Liver (tissue), 9 donors: Measurements from ENCODE around the gene FLYWCH2. TPM values are rescaled to one million over a fixed set of nuclear protein-coding genes. Genes with fewer than 3 reads are reported as not detected.
A peak's percentile ranks its signal among the peaks of the same experiment; 100 is the strongest.

Experiments
- DNase-seq: peaks from one replicate; pipeline ENCODE4 v3.0.0-alpha.2; 2017; ENCODE audit warnings: low spot score
- H3K27ac ChIP-seq, 2 donors: one replicate each; pipeline ENCODE4 v1.7.0; 2013; ENCODE audit warnings: inconsistent platforms in 2 of 2, low read length in 2 of 2, control low read depth in 1 of 2, low read depth in 1 of 2, mild to moderate bottlenecking in 1 of 2
- H3K27me3 ChIP-seq, 4 donors: one replicate each; pipeline versions ENCODE4 v1.6.1 to v1.7.0; 2013; ENCODE audit warnings: low read length in 3 of 4, inconsistent platforms in 1 of 4, mild to moderate bottlenecking in 1 of 4, moderate library complexity in 1 of 4; ENCODE audit not compliant: control insufficient read depth in 4 of 4, insufficient read depth in 4 of 4
- H3K36me3 ChIP-seq, 4 donors: one replicate each; pipeline versions ENCODE4 v1.6.1 to v1.7.0; 2013; ENCODE audit warnings: low read length in 3 of 4, mild to moderate bottlenecking in 3 of 4, low read depth in 1 of 4, moderate library complexity in 1 of 4; ENCODE audit not compliant: control insufficient read depth in 4 of 4, insufficient read depth in 3 of 4
- H3K4me1 ChIP-seq, 4 donors: one replicate each; pipeline versions ENCODE4 v1.6.1 to v1.7.0; 2013; ENCODE audit warnings: low read length in 3 of 4, mild to moderate bottlenecking in 3 of 4, moderate library complexity in 1 of 4; ENCODE audit not compliant: control insufficient read depth in 4 of 4, insufficient read depth in 4 of 4
- H3K4me3 ChIP-seq, 3 donors: one replicate each; pipeline versions ENCODE4 v1.6.1 to v1.7.0; 2013; ENCODE audit warnings: low read length in 3 of 3, control low read depth in 1 of 3, low read depth in 1 of 3, mild to moderate bottlenecking in 1 of 3
- H3K9ac ChIP-seq, 2 donors: one replicate each; pipeline ENCODE4 v1.7.0; 2013; ENCODE audit warnings: low read length in 2 of 2, mild to moderate bottlenecking in 2 of 2, moderate library complexity in 2 of 2, control low read depth in 1 of 2, low read depth in 1 of 2
- H3K9me3 ChIP-seq, 4 donors: one replicate each; pipeline versions ENCODE4 v1.6.1 to v1.7.0; 2013; ENCODE audit warnings: low read length in 3 of 4; ENCODE audit not compliant: control insufficient read depth in 4 of 4
- ATF3 ChIP-seq: IDR thresholded peaks from 2 replicates; pipeline ENCODE4 v1.6.1; 2016; ENCODE audit warnings: antibody characterized with exemption
- CTCF ChIP-seq: fragments of 150-350 bp; IDR thresholded peaks from 2 replicates; pipeline ENCODE4 v1.5.1; 2017; ENCODE audit warnings: improper control_type of control experiment, low read depth, low read length; ENCODE audit not compliant: missing input control
- EGR1 ChIP-seq, 2 donors: IDR thresholded peaks; 2 replicates each; pipeline ENCODE4 v1.6.1; 2016 to 2018; ENCODE audit warnings: antibody characterized with exemption in 2 of 2, low read depth in 2 of 2
- FOXA1 ChIP-seq: IDR thresholded peaks from 2 replicates; pipeline ENCODE4 v1.6.1; 2016; ENCODE audit warnings: antibody characterized with exemption
- FOXA2 ChIP-seq: IDR thresholded peaks from 2 replicates; pipeline ENCODE4 v1.6.1; 2016; ENCODE audit warnings: antibody characterized with exemption
- GABPA ChIP-seq, 2 donors: IDR thresholded peaks in 1 of 2; conservative IDR thresholded peaks in 1 of 2; 2 replicates each; pipeline ENCODE4 v1.6.1; 2016; ENCODE audit warnings: antibody characterized with exemption in 2 of 2, mild to moderate bottlenecking in 1 of 2, moderate library complexity in 1 of 2
- HNF4A ChIP-seq, 2 donors: conservative IDR thresholded peaks; 2 replicates each; pipeline ENCODE4 v1.6.1; 2016; ENCODE audit warnings: antibody characterized with exemption in 2 of 2, mild to moderate bottlenecking in 2 of 2
- HNF4G ChIP-seq: IDR thresholded peaks from 2 replicates; pipeline ENCODE4 v1.6.1; 2016; ENCODE audit warnings: antibody characterized with exemption
- JUND ChIP-seq, 2 donors: IDR thresholded peaks; 2 replicates each; pipeline ENCODE4 v1.6.1; 2016; ENCODE audit warnings: antibody characterized with exemption in 2 of 2
- MAX ChIP-seq: IDR thresholded peaks from 2 replicates; pipeline ENCODE4 v1.6.1; 2016; ENCODE audit warnings: antibody characterized with exemption
- NR2F2 ChIP-seq: IDR thresholded peaks from 2 replicates; pipeline ENCODE4 v1.6.1; 2016; ENCODE audit warnings: antibody characterized with exemption
- RAD21 ChIP-seq, 2 donors: IDR thresholded peaks; 2 replicates each; pipeline ENCODE4 v1.6.1; 2016; ENCODE audit warnings: antibody characterized with exemption in 2 of 2, mild to moderate bottlenecking in 2 of 2
- REST ChIP-seq: IDR thresholded peaks from 2 replicates; pipeline ENCODE4 v1.6.1; 2016; ENCODE audit warnings: antibody characterized with exemption, mild to moderate bottlenecking
- RXRA ChIP-seq, 2 donors: IDR thresholded peaks; 2 replicates each; pipeline ENCODE4 v1.6.1; 2017 to 2018; ENCODE audit warnings: antibody characterized with exemption in 2 of 2, mild to moderate bottlenecking in 1 of 2
- SP1 ChIP-seq: IDR thresholded peaks from 2 replicates; pipeline ENCODE4 v1.6.1; 2018; ENCODE audit warnings: antibody characterized with exemption, mild to moderate bottlenecking
- TAF1 ChIP-seq: conservative IDR thresholded peaks from 2 replicates; pipeline ENCODE4 v1.6.1; 2016; ENCODE audit warnings: antibody characterized with exemption, mild to moderate bottlenecking
- YY1 ChIP-seq: IDR thresholded peaks from 2 replicates; pipeline ENCODE4 v1.6.1; 2016; ENCODE audit warnings: antibody characterized with exemption, mild to moderate bottlenecking
- ZBTB33 ChIP-seq: IDR thresholded peaks from 2 replicates; pipeline ENCODE4 v1.6.1; 2016; ENCODE audit warnings: antibody characterized with exemption
- WGBS: extraction: QIAGEN DNeasy Blood & Tissue Kit; methylation state at CpG from one replicate; pipeline ENCODE4 v1.1.7; 2013; 5-methylcytosine and 5-hydroxymethylcytosine counted together
- polyA plus RNA-seq, 2 donors: library from polyadenylated mRNA; stranded (reverse) in 1 of 2; unstranded in 1 of 2; fragments of 200-250 nt in 1 of 2; fragments of >200 nt in 1 of 2; fragmentation: Nextera tagmentation in 1 of 2; extraction: Ambion mirVana in 1 of 2; gene quantifications; one replicate each; pipeline versions ENCODE4 v1.2.1 to v1.2.3, GENCODE V29; 2013 to 2015
- total RNA-seq, 2 donors: library from RNA; depleted of rRNA; stranded (reverse); fragments of >200 nt; gene quantifications; one replicate each; pipeline ENCODE4 v1.2.3, GENCODE V29; 2014
- donor health status: healthy.
- donor health status: healthy.
- donor health status: healthy.
- donor health status: healthy.
- donor health status: healthy.

FLYWCH2 gene
- total and polyA plus RNA-seq, 4 donors = 4.9 to 21.0 (median 8.6) TPM

GRCh38 chr16:2857451-2858244 is 25.4 kb upstream of the FLYWCH2 start, which contains the start of gene PRSS22:
Gene PRSS22, minus strand, starts transcription at chr16:2858170. Its CDS starts 66 bp downstream, at chr16:2858104.
- Histone ChIP-seq H3K4me3 (no peak within 1 kb of the TSS), H3K36me3 (no peaks in the 10 kb centered on the region), H3K4me1 (peaks cover 0 to 5% (median under 1%) of the 10 kb centered on the region in 4 donors), H3K9ac (no peak within 1 kb of the TSS), H3K9me3 (peaks cover 0 to 15% (median under 1%) of the 10 kb centered on the region in 4 donors), H3K27me3 (peaks cover 0 to 2% (median 0%) of the 10 kb centered on the region in 4 donors), H3K27ac (peak within 1 kb of the TSS in 1 of 2 donors; percentile 22)
- 9% methylated on average over 42 of the region's 42 CpGs for WGBS
- TF ChIP-seq RXRA (IDR thresholded peaks at IDR 0.05) (no peak), REST (no peak), TAF1 (no peak), HNF4A (conservative IDR thresholded peaks at IDR 0.05) (no peak), SP1 (no peak), CTCF (no peak), JUND (IDR thresholded peaks at IDR 0.05) (no peak), RAD21 (IDR thresholded peaks at IDR 0.05) (no peak), FOXA2 (no peak), MAX (no peak), GABPA (IDR thresholded peaks at IDR 0.05 in 1 of 2, conservative IDR thresholded peaks at IDR 0.05 in 1 of 2) (no peak), EGR1 (IDR thresholded peaks at IDR 0.05; ENCODE audit: low read depth in 2 of 2) (no peak), YY1 (no peak), ATF3 (no peak), NR2F2 (no peak), HNF4G (no peak), ZBTB33 (no peak), FOXA1 (no peak)
- DNase-seq = no peak
